OCI-LY7 (cell line): ENCODE results near the gene CCDC68. TPM values are rescaled to one million over a fixed set of nuclear protein-coding genes. Genes with fewer than 3 reads are reported as not detected.
"Not testable (repeated sequence)": the region's sequence is repeated elsewhere in the genome, so short reads cannot be mapped to it uniquely, and the experiment has no call there.

ENCODE experiments used
- BruUV-seq: library from RNA; stranded (reverse); fragments of 400-500 nt; replicated peaks from 2 replicates; lab custom pipeline; 2021; lab: Mats Ljungman, UMichigan
- CTCF ChIA-PET: fragments of 300-600 bp; sonication (Branson Sonifier 250); formaldehyde crosslinking; loops from one replicate; lab custom pipeline; 2022; ENCODE audit warnings: antibody characterized with exemption; ENCODE audit not compliant: unreplicated experiment; lab: Charles Lee
- POLR2A ChIA-PET: fragments of 300-600 bp; sonication (Branson Sonifier 250); formaldehyde crosslinking; loops from one replicate; lab custom pipeline; 2022; ENCODE audit warnings: antibody characterized with exemption; lab: Charles Lee
- DNase-seq: peaks from one replicate; pipeline ENCODE4 v3.0.0-alpha.2; 2015; ENCODE audit warnings: low spot score
- H2AFZ ChIP-seq: fragments of 200-600 bp; sonication (generic), shearing (Covaris generic); 2 replicates; pipeline ENCODE4 v1.6.1; 2014; ENCODE audit warnings: mild to moderate bottlenecking, antibody characterized with exemption, low read length, moderate library complexity
- H3K27ac ChIP-seq: fragments of 200-600 bp; sonication (generic); 2 replicates; pipeline ENCODE4 v1.5.1; 2014; ENCODE audit warnings: mixed run types, low read depth, mild to moderate bottlenecking, moderate library complexity, low read length, inconsistent platforms; ENCODE audit not compliant: poor library complexity, severe bottlenecking
- H3K36me3 ChIP-seq: fragments of 200-600 bp; sonication (generic); 2 replicates; pipeline ENCODE4 v1.6.1; 2014; ENCODE audit warnings: mild to moderate bottlenecking, antibody characterized with exemption, low read length, moderate library complexity, mixed read lengths; ENCODE audit not compliant: insufficient read depth
- H3K4me1 ChIP-seq: fragments of 200-600 bp; sonication (generic); 2 replicates; pipeline ENCODE4 v1.5.1; 2014; ENCODE audit warnings: mild to moderate bottlenecking, low read length; ENCODE audit not compliant: insufficient read depth, poor library complexity, severe bottlenecking
- H3K4me2 ChIP-seq: fragments of 200-600 bp; sonication (generic); 2 replicates; pipeline ENCODE4 v1.6.1; 2014; ENCODE audit warnings: mild to moderate bottlenecking, low read length
- H3K4me3 ChIP-seq: fragments of 200-600 bp; sonication (generic); 2 replicates; pipeline ENCODE4 v1.5.1; 2014; ENCODE audit warnings: mild to moderate bottlenecking, low read depth, low read length; ENCODE audit not compliant: poor library complexity, severe bottlenecking
- H3K79me2 ChIP-seq: fragments of 200-600 bp; sonication (generic); 2 replicates; pipeline ENCODE4 v1.6.1; 2016; ENCODE audit warnings: low read depth, mild to moderate bottlenecking, low read length, moderate library complexity, mixed read lengths; ENCODE audit not compliant: insufficient read depth
- H3K9me2 ChIP-seq: fragments of 200-600 bp; sonication (generic); 2 replicates; pipeline ENCODE4 v1.6.1; 2016; ENCODE audit warnings: mild to moderate bottlenecking, low read length, mixed read lengths; ENCODE audit not compliant: insufficient read depth
- H3K9me3 ChIP-seq: fragments of 200-600 bp; sonication (generic); 2 replicates; pipeline ENCODE4 v1.6.1; 2014; ENCODE audit warnings: mild to moderate bottlenecking, mixed run types, low read length, mixed read lengths
- H4K20me1 ChIP-seq: fragments of 200-600 bp; sonication (generic); 2 replicates; pipeline ENCODE4 v1.6.1; 2014; ENCODE audit warnings: mild to moderate bottlenecking, antibody characterized with exemption, low read length, moderate library complexity, mixed read lengths; ENCODE audit not compliant: insufficient read depth
- CTCF ChIP-seq: fragments of 200-600 bp; sonication (generic); conservative IDR thresholded peaks from 2 replicates; pipeline ENCODE4 v1.5.1; 2014; ENCODE audit warnings: mild to moderate bottlenecking, antibody characterized with exemption, low read length, moderate library complexity, mixed read lengths
- EZH2phosphoT487 ChIP-seq: fragments of 200-600 bp; sonication (generic); IDR thresholded peaks from 2 replicates; pipeline ENCODE4 v1.6.1; 2018; ENCODE audit warnings: low read depth, borderline replicate concordance, mild to moderate bottlenecking, mixed run types, antibody characterized with exemption, low read length, moderate library complexity, mixed read lengths
- intact Hi-C: fragments of 100-400 bp; cut with micrococcal nuclease; formaldehyde crosslinking; loops from one replicate; pipeline ENCODE4 v1.10.0; 2022; ENCODE audit not compliant: unreplicated experiment
- total RNA-seq, 2 experiments: library from RNA; depleted of rRNA in 1 of 2; stranded (reverse); fragments of >200 nt in 1 of 2; shearing (Covaris generic) in 1 of 2; gene quantifications; 2 replicates each; pipeline ENCODE4 v1.2.3, GENCODE V29; 2014 to 2022

CCDC68 gene
- total RNA-seq, 2 experiments from 2014 or later: not detected

- TF ChIP-seq EZH2phosphoT487: no peak
- no peak for TF ChIP-seq CTCF
- Histone ChIP-seq H3K27ac (no peak overlapping the region), H4K20me1 (no peaks in the 10 kb centered on the region), H3K36me3 (no peaks in the 10 kb centered on the region), H3K79me2 (no peaks in the 10 kb centered on the region), H3K4me1 (no peaks in the 10 kb centered on the region), H3K4me3 (no peak overlapping the region), H3K9me2 (no peaks in the 10 kb centered on the region), H3K9me3 (no peaks in the 10 kb centered on the region), H3K4me2 (no peak overlapping the region), H2AFZ (no peak overlapping the region)
- no peak for DNase-seq
- no TSS peak for BruUV-seq
- CTCF ChIA-PET: no interaction called here
- intact Hi-C loops: no loop called here
- POLR2A ChIA-PET: no interaction called here
Observed at GRCh38 chr18:54973046-54973445, 13.8 kb upstream of the CCDC68 start.

GRCh38 chr18:54968807-54969206, 9.5 kb upstream of the CCDC68 start:
- no peaks in the 10 kb centered on the region for H3K4me1 ChIP-seq
- TF ChIP-seq EZH2phosphoT487: no peak
- TF ChIP-seq CTCF: no peak
- H3K9me2 ChIP-seq: no peaks in the 10 kb centered on the region
- DNase-seq: no peak
- H3K9me3 ChIP-seq: no peaks in the 10 kb centered on the region
- no peak overlapping the region for H3K4me3 ChIP-seq
- H3K27ac ChIP-seq: no peak overlapping the region
- no peaks in the 10 kb centered on the region for H4K20me1 ChIP-seq
- H3K4me2 ChIP-seq: no peak overlapping the region
- intact Hi-C loops: no loop called here
- H3K36me3 ChIP-seq: no peaks in the 10 kb centered on the region
- ChIA-PET CTCF (no interaction called here), POLR2A (interaction anchor here (0.6 kb wide), 1 partner anchor 455 kb away, joined by 3 read pairs; no protein-coding TSS in a partner anchor)
- no TSS peak for BruUV-seq
- H3K79me2 ChIP-seq: no peaks in the 10 kb centered on the region
- H2AFZ ChIP-seq: no peak overlapping the region

DNA sequence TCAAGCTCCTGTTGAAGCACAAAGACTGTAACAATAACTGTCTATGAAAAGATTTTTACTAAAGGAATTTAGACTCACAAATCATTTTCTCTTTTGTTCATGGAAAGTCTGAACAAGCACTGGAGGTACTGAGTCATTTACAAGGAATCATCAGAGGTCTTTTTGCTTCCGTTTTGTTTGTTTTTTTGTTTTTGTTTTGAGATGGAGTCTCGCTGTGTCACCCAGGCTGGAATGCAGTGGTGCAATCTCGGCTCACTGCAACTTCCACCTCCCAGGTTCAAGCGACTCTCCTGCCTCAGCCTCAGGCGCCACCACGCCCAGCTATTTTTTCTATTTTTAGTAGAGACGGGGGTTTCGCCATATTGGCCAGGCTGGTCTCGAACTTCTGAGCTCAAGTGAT, 9.0 kb upstream of the CCDC68 start:
- H3K36me3 ChIP-seq, H3K9me3 ChIP-seq, intact Hi-C loops, H3K27ac ChIP-seq, H4K20me1 ChIP-seq, BruUV-seq, H3K4me2 ChIP-seq, H3K79me2 ChIP-seq, H3K4me1 ChIP-seq, H3K4me3 ChIP-seq, CTCF ChIA-PET, H3K9me2 ChIP-seq, H2AFZ ChIP-seq, DNase-seq: not testable (repeated sequence)
- POLR2A ChIA-PET: interaction anchor here (0.6 to 0.7 kb wide), 2 partner anchors 23 to 455 kb away, joined by 3 read pairs; no protein-coding TSS in a partner anchor
